ENCODE measurements around the gene CEP350. TPM values are rescaled to one million over a fixed set of nuclear protein-coding genes. Genes with fewer than 3 reads are reported as not detected.
A peak's percentile ranks its signal among the peaks of the same experiment; 100 is the strongest.

CEP350 gene
- total and polyA plus RNA-seq, 2 of the 4 experiments (the other 2 are of a cell fraction), result 5.0 to 36.4 TPM

DNA sequence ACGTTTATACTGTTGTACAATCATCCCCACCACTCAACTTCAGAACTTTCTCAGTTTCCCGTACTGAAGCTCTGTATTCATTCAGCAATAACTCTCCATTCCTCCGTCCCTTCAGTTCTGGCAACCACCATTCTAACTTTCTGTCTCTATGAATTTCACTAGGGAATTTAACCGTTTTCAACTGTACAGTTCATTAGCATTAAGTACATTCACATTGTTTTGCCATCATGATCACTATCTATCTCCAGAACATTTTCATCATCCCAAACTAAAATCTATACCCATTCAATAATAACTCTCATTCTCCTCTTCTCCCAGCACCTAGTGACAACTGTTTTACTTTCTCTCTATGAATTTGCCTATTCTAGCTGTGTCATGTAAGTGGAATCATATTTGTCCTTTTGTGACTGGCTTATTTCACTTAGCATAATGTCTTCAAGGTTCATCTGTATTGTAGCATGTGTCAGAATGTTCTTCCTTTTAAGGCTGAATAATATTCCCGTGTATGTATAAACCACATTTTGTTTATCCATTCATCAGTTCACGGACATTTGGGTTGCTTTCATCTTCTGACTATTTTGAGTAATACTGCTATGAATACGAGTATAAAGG, 75.0 kb downstream of the CEP350 start:
- CTCF ChIA-PET, result no interaction called here
- Histone ChIP-seq H2BK20ac (ENCODE audit: low read depth, low read length) (no peak overlapping the region), H2AK5ac (ENCODE audit: low read depth, low read length) (no peak overlapping the region), H3K18ac (ENCODE audit: low read depth, low read length) (no peak overlapping the region), H3K4ac (ENCODE audit: low read depth, low read length) (no peak overlapping the region), H2BK120ac (ENCODE audit: low read depth, low read length) (no peak overlapping the region), H2AFZ (replicated peaks; ENCODE audit: low read length, poor library complexity) (no peak overlapping the region), H3K9me1 (ENCODE audit: insufficient read depth, low read length) (peaks cover 3% of the 10 kb centered on the region; the same call in 1 of the 2 replicates), H4K20me1 (ENCODE audit: insufficient read depth, low read length) (peaks cover 3% of the 10 kb centered on the region; the same call in 1 of the 2 replicates), H3K27ac (ENCODE audit: insufficient read depth, low read length) (no peak overlapping the region), H3K4me2 (ENCODE audit: low read depth, low read length) (no peak overlapping the region), H3K9ac (ENCODE audit: low read depth, low read length) (no peak overlapping the region), H4K91ac (ENCODE audit: insufficient read depth, low read depth, low read length) (no peak overlapping the region), H3K4me1 (ENCODE audit: control insufficient read depth, insufficient read depth, low read length) (peaks cover 5% of the 10 kb centered on the region), H2BK5ac (ENCODE audit: low read depth, low read length, poor library complexity, severe bottlenecking) (peak overlapping the region; percentile 60), H2BK15ac (ENCODE audit: low read depth, low read length) (no peak overlapping the region), H3K79me1 (ENCODE audit: low read depth in 1 of 2, low read length in 2 of 2) (peaks cover 4 to 32% of the 10 kb centered on the region in 2 experiments; a peak in 3 of 4 replicates), H3K56ac (ENCODE audit: extremely low read depth, insufficient read depth, low read length) (no peak overlapping the region), H3K23ac (ENCODE audit: low read depth, low read length) (no peak overlapping the region; the same call in 1 of the 2 replicates), H3K36me3 (ENCODE audit: control insufficient read depth, insufficient read depth, low read length) (peaks cover 14% of the 10 kb centered on the region), H3K4me3 (ENCODE audit: insufficient read depth, low read depth, low read length) (no peak overlapping the region), H3K9me3 (ENCODE audit: control insufficient read depth, insufficient read depth, low read length) (no peaks in the 10 kb centered on the region), H3K14ac (replicated peaks; ENCODE audit: low read depth, low read length) (no peak overlapping the region), H4K5ac (ENCODE audit: low read depth, low read length) (peak overlapping the region; percentile 39), H4K8ac (ENCODE audit: low read depth in 2 of 2, low read length in 2 of 2) (no peak overlapping the region), H2AK9ac (replicated peaks; ENCODE audit: low read depth, low read length, poor library complexity) (no peak overlapping the region), H3K27me3 (ENCODE audit: control insufficient read depth, insufficient read depth, low read length) (no peaks in the 10 kb centered on the region)
- dilution Hi-C loops (cut with HindIII; ENCODE audit: low sequenced_read_pairs, unreplicated experiment), result loop anchor here (25.0 kb wide), 1 partner anchor 133 kb away; the partner anchor contains the start of gene QSOX1
- DNase-seq (no peak), ATAC-seq (ENCODE audit: low read depth) (no peak)
- TF ChIP-seq CTCF (conservative IDR thresholded peaks at IDR 0.05; ENCODE audit: low read depth, low read length) (no peak), MAFK (IDR thresholded peaks at IDR 0.05; ENCODE audit: low read depth, low read length) (no peak), CHD1 (IDR thresholded peaks at IDR 0.05; ENCODE audit: low read depth, low read length) (no peak), POLR2A (IDR thresholded peaks at IDR 0.05; ENCODE audit: low read depth, low read length) (no peak), FOS (IDR thresholded peaks at IDR 0.05; ENCODE audit: low read depth, low read length) (no peak), SMC3 (IDR thresholded peaks at IDR 0.05; ENCODE audit: low read depth, low read length) (no peak), RFX5 (IDR thresholded peaks at IDR 0.05; ENCODE audit: low read depth, low read length) (no peak)
- 89% methylated on average over 4 of the region's 7 CpGs; no CpG with 5 or more reads in 1 of the 2 experiments for WGBS, 2 experiments (ENCODE audit: extremely low coverage in 2 of 2, insufficient read length in 1 of 2)
- in situ Hi-C loops (cut with MboI; ENCODE audit: low sequenced_read_pairs), result no loop called here
- POLR2A ChIA-PET (ENCODE audit: unreplicated experiment), result no interaction called here
- BruUV-seq (replicated peaks), result no TSS peak
- intact Hi-C loops (cut with micrococcal nuclease), result loop anchor here (2.0 kb wide), 1 partner anchor 13 kb away; no protein-coding TSS in a partner anchor
